Sigmoid colon (tissue), 4 donors: ENCODE data around the gene GNB3.

Source experiments
- EP300 ChIP-seq, 4 donors: sonication (generic); formaldehyde crosslinking; IDR thresholded peaks; one replicate each; pipeline ENCODE4 v1.6.1; 2017; ENCODE audit warnings: antibody characterized with exemption in 4 of 4
- POLR2A ChIP-seq, 2 donors: fragments of 450-650 bp; IDR thresholded peaks; one replicate each; pipeline ENCODE4 v1.6.1; 2016; ENCODE audit warnings: antibody characterized with exemption in 2 of 2, mild to moderate bottlenecking in 2 of 2, moderate library complexity in 2 of 2
- POLR2AphosphoS5 ChIP-seq, 4 donors: sonication (generic); formaldehyde crosslinking; IDR thresholded peaks; one replicate each; pipeline ENCODE4 v1.6.1; 2017; ENCODE audit warnings: antibody characterized with exemption in 4 of 4
- TF ChIP-seq, protein P1 (sequence below), 4 experiments: fragments of 450-650 bp in 3 of 4; fragments of 200-600 bp in 1 of 4; IDR thresholded peaks; one replicate each; pipeline ENCODE4 v1.5.1; 2016 to 2019; ENCODE audit warnings: antibody characterized with exemption in 4 of 4, mild to moderate bottlenecking in 3 of 4, moderate library complexity in 2 of 4

DNA sequence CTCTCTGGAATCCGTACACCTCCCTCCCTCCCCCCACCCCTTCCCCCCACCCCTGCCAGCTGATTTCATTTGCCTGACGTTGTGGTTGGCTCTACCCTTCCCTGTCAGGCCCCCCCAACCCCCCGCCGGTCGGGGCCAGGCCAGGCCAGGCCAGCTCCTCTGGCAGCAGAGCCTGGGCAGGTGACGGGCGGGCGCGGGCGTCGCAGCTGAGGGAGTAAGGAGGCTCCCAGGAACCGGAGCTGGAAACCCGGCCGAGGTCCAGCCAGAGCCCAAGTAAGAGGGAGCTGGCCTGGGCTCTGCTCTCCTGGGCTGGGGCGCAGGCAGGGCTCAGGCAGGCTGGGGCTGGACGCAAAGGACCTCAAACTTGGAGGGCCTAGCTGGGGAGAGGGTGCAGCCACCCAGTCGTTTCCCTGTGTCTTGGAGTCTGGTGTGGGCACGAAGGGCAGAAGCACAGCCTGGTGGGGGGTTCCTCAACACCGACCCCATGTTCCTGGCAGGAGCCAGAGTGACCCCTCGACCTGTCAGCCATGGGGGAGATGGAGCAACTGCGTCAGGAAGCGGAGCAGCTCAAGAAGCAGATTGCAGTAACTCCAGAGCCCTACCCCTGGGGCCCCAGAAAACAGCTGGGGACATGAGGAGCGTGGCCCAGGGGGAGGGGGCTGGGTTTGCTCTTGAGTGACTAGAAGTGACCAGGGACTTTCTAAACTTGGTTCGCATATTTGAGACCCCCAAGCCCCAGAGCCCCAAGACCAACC is at the start of gene GNB3:
- TF ChIP-seq POLR2AphosphoS5 (IDR thresholded peaks at IDR 0.05) = no peak
- TF ChIP-seq, protein P1, sequence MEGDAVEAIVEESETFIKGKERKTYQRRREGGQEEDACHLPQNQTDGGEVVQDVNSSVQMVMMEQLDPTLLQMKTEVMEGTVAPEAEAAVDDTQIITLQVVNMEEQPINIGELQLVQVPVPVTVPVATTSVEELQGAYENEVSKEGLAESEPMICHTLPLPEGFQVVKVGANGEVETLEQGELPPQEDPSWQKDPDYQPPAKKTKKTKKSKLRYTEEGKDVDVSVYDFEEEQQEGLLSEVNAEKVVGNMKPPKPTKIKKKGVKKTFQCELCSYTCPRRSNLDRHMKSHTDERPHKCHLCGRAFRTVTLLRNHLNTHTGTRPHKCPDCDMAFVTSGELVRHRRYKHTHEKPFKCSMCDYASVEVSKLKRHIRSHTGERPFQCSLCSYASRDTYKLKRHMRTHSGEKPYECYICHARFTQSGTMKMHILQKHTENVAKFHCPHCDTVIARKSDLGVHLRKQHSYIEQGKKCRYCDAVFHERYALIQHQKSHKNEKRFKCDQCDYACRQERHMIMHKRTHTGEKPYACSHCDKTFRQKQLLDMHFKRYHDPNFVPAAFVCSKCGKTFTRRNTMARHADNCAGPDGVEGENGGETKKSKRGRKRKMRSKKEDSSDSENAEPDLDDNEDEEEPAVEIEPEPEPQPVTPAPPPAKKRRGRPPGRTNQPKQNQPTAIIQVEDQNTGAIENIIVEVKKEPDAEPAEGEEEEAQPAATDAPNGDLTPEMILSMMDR (IDR thresholded peaks at IDR 0.05) = no peak
- no peak for TF ChIP-seq POLR2A (IDR thresholded peaks at IDR 0.05)
- no peak for TF ChIP-seq EP300 (IDR thresholded peaks at IDR 0.05)
